ENCODE measurements around the gene ASTN2.

Gene ASTN2

GRCh38 chr9:117395151-117395650 lies 19.7 kb downstream of the ASTN2 start:
- no peak for DNase-seq (ENCODE audit: low read depth)
- TF ChIP-seq, protein P1, sequence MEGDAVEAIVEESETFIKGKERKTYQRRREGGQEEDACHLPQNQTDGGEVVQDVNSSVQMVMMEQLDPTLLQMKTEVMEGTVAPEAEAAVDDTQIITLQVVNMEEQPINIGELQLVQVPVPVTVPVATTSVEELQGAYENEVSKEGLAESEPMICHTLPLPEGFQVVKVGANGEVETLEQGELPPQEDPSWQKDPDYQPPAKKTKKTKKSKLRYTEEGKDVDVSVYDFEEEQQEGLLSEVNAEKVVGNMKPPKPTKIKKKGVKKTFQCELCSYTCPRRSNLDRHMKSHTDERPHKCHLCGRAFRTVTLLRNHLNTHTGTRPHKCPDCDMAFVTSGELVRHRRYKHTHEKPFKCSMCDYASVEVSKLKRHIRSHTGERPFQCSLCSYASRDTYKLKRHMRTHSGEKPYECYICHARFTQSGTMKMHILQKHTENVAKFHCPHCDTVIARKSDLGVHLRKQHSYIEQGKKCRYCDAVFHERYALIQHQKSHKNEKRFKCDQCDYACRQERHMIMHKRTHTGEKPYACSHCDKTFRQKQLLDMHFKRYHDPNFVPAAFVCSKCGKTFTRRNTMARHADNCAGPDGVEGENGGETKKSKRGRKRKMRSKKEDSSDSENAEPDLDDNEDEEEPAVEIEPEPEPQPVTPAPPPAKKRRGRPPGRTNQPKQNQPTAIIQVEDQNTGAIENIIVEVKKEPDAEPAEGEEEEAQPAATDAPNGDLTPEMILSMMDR (conservative IDR thresholded peaks at IDR 0.05; ENCODE audit: low read depth, low read length), result no peak
- H3K4me3 ChIP-seq (ENCODE audit: low read length), result no peak overlapping the region

- H3K4me3 ChIP-seq (ENCODE audit: low read length), result no peak overlapping the region
- TF ChIP-seq, protein P1 (conservative IDR thresholded peaks at IDR 0.05; ENCODE audit: low read depth, low read length), result no peak
- DNase-seq (ENCODE audit: low read depth), result no peak
Measured at GRCh38 chr9:117394655-117395054, 20.2 kb downstream of the ASTN2 start.

DNA sequence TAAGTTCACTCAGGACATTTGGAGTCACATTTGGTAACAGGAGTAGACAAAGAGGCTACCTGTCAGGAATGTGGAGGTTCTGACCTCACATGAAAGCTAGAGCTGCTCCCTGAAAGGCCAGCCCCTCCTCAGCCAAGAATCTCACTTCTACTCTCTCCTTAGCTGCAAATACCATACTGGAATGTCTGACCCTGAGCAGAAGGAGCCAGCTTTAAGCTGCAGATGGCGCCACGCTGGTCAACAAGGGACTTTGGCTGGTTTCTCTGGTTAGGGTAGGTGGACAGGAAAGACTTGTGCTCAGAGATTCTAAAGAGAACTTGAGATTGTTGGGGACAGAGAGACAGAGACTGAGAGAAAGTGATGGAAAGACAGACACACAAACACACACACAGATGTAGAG lies 21.9 kb downstream of the ASTN2 start:
- TF ChIP-seq, protein P1 (conservative IDR thresholded peaks at IDR 0.05; ENCODE audit: low read depth, low read length), result no peak
- no peak overlapping the region for H3K4me3 ChIP-seq (ENCODE audit: low read length)
- DNase-seq (ENCODE audit: low read depth), result no peak

DNA sequence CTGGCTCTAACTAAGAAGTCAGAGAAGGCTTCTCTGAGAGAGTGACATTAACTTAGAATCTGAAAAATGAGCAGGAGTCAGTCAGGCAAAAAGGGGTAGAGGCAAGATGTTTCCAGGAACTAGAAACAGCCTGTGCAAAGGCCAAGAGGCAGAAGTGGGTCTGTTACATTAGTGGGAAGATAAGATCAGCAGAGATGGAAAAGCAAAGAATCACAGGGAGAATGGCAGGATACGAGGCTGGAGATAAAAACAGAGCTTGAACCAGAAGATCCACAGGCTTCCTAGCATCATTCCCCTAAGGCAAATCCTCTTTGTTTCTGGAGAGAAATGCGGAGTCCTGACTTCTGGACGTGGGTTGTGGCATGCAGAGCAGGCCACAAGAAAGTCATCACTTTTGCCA lies 27.4 kb downstream of the ASTN2 start:
- H3K4me3 ChIP-seq (ENCODE audit: low read length), result no peak overlapping the region
- DNase-seq (ENCODE audit: low read depth), result no peak
- TF ChIP-seq, protein P1 (conservative IDR thresholded peaks at IDR 0.05; ENCODE audit: low read depth, low read length), result no peak

- TF ChIP-seq, protein P1 (conservative IDR thresholded peaks at IDR 0.05; ENCODE audit: low read depth, low read length), result no peak
- no peak overlapping the region for H3K4me3 ChIP-seq (ENCODE audit: low read length)
- no peak for DNase-seq (ENCODE audit: low read depth)
Measured at GRCh38 chr9:117379341-117379740, 35.5 kb downstream of the ASTN2 start.

GRCh38 chr9:117377046-117377445 lies 37.8 kb downstream of the ASTN2 start:
- no peak overlapping the region for H3K4me3 ChIP-seq (ENCODE audit: low read length)
- DNase-seq (ENCODE audit: low read depth), result no peak
- TF ChIP-seq, protein P1 (conservative IDR thresholded peaks at IDR 0.05; ENCODE audit: low read depth, low read length), result no peak

DNA sequence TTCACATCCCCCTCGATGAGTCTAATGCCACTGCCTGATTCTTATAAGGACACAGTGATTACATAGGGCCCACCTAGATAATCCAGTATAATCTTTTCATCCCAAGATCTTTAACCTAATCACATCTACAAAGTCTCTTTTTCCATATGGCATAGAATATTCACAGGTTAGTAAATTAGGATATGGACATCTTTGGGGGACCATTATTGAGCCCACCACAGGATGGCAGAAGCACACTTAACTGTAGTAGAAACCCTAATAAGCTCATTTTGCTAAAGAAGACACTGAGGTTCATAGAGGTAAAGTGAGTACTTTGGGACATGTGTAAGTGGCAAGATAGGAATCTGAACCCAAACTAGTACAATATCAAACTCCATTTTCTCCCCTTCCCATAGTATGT lies 38.9 kb downstream of the ASTN2 start:
- no peak overlapping the region for H3K4me3 ChIP-seq (ENCODE audit: low read length)
- TF ChIP-seq, protein P1 (conservative IDR thresholded peaks at IDR 0.05; ENCODE audit: low read depth, low read length), result no peak
- DNase-seq (ENCODE audit: low read depth), result no peak

All from retinal pigment epithelial cell (primary cell).